ENCODE measurements around the gene SERPINI1. TPM values are rescaled to one million over a fixed set of nuclear protein-coding genes. Genes with fewer than 3 reads are reported as not detected.

SERPINI1 gene
- total and polyA plus RNA-seq, 9 of the 15 experiments (the other 6 are each of a cell fraction or from before 2014, with no cell fraction given): 1.6 to 9.9 (median 3.5) TPM

- TF ChIP-seq VEZF1 (CRISPR knock-in tag; IDR thresholded peaks at IDR 0.05) (no peak), GABPA (tag; conservative IDR thresholded peaks at IDR 0.05; ENCODE audit: low read depth) (no peak), MYBL2 (IDR thresholded peaks at IDR 0.05; ENCODE audit: low read depth) (no peak), MYBL2 (CRISPR knock-in tag; IDR thresholded peaks at IDR 0.05; ENCODE audit: borderline replicate concordance) (no peak), KAT2B (IDR thresholded peaks at IDR 0.05; ENCODE audit: low read depth, low read length) (no peak), TAL1 (IDR thresholded peaks at IDR 0.05) (no peak), NCOA6 (IDR thresholded peaks at IDR 0.05) (no peak), NR3C1 (CRISPR knock-in tag; IDR thresholded peaks at IDR 0.05) (no peak), ZC3H8 (IDR thresholded peaks at IDR 0.05) (no peak), PYGO2 (tag; IDR thresholded peaks at IDR 0.05) (no peak), MEIS2 (IDR thresholded peaks at IDR 0.05; ENCODE audit: partially characterized antibody) (no peak), CTBP1 (IDR thresholded peaks at IDR 0.05; ENCODE audit: borderline replicate concordance) (no peak; the same call in 1 of the 2 replicates), TEAD4 (IDR thresholded peaks at IDR 0.05; ENCODE audit: low read length) (no peak), TEAD4 (CRISPR knock-in tag; IDR thresholded peaks at IDR 0.05; ENCODE audit: borderline replicate concordance) (peak; percentile 51; the same call in 1 of the 2 replicates), ID3 (CRISPR knock-in tag; IDR thresholded peaks at IDR 0.05) (no peak), ID3 (tag; IDR thresholded peaks at IDR 0.05) (no peak), E2F5 (CRISPR knock-in tag; IDR thresholded peaks at IDR 0.05) (no peak), ZNF23 (CRISPR knock-in tag; IDR thresholded peaks at IDR 0.05) (no peak), SRF (CRISPR knock-in tag; IDR thresholded peaks at IDR 0.05) (no peak), ZNF384 (IDR thresholded peaks at IDR 0.05; ENCODE audit: low read depth, low read length) (no peak), ZNF311 (CRISPR knock-in tag; IDR thresholded peaks at IDR 0.05) (no peak), MAFF (IDR thresholded peaks at IDR 0.05; ENCODE audit: low read length) (no peak), SAFB (IDR thresholded peaks at IDR 0.05; ENCODE audit: borderline replicate concordance, low read depth, low read length) (no peak)
Observed at GRCh38 chr3:167735233-167736138, at the start of gene SERPINI1 (continued).

All from K562 (cell line).